ENCODE measurements around the gene ATPAF1. TPM values are rescaled to one million over a fixed set of nuclear protein-coding genes. Genes with fewer than 3 reads are reported as not detected.

Gene ATPAF1
- total and polyA plus RNA-seq, 9 of the 15 experiments (the other 6 are each of a cell fraction or from before 2014, with no cell fraction given): 6.3 to 56.2 (median 27.4) TPM

DNA sequence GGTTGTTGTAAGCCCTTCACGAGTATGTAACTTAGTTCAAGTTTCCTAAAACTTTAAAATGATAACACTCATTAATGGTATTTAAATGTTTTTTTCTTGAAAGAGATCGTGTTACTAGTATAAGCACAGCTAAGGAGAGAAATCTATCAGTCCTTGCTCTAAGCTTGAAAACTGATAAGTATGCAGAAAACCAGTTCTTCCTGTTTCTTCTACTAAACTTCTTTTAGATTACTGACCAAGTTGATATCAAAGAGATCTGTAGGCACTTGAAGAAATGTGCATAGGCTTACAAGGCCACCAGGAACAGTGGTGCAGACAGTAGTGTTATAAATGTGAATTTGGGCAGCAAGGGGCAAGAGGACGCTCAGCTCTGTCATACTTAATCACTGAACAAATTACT lies 46.8 kb upstream of the ATPAF1 start (continued):
- TF ChIP-seq, protein P1, sequence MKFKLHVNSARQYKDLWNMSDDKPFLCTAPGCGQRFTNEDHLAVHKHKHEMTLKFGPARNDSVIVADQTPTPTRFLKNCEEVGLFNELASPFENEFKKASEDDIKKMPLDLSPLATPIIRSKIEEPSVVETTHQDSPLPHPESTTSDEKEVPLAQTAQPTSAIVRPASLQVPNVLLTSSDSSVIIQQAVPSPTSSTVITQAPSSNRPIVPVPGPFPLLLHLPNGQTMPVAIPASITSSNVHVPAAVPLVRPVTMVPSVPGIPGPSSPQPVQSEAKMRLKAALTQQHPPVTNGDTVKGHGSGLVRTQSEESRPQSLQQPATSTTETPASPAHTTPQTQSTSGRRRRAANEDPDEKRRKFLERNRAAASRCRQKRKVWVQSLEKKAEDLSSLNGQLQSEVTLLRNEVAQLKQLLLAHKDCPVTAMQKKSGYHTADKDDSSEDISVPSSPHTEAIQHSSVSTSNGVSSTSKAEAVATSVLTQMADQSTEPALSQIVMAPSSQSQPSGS (CRISPR knock-in tag; IDR thresholded peaks at IDR 0.05): no peak
- TF ChIP-seq MAZ (CRISPR knock-in tag; conservative IDR thresholded peaks at IDR 0.05 in 1 of 2, IDR thresholded peaks at IDR 0.05 in 1 of 2) (no peak), NCOA1 (IDR thresholded peaks at IDR 0.05; ENCODE audit: low read depth) (no peak), NR2F6 (CRISPR knock-in tag; IDR thresholded peaks at IDR 0.05) (no peak), TCF7L2 (IDR thresholded peaks at IDR 0.05; ENCODE audit: low read depth, low read length) (no peak)

DNA sequence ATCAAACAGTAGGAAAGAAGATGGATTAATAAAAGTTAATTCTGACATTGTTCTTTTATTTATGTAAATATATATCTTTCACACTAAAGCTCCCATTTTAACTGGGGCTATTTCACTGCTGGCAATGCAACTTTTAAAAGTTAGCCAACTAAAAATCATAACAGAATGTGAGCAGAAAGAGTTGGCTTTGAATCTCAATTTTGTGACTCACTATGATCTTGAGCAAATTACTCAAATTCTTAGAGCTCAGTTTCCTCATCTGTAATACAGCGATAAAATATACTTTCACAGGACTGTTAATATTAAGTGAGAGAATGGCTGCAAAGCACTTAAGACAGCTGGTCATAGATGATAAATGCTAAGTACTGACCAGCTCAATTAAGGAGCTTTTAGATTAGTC lies 40.0 kb upstream of the ATPAF1 start:
- 97% methylated on average over 1 of the region's 1 CpG for WGBS (ENCODE audit: insufficient coverage, low coverage, missing lambda C conversion rate)
- Histone ChIP-seq H3K27me3 (ENCODE audit: control insufficient read depth in 2 of 2, insufficient read depth in 2 of 2, low read length in 2 of 2) (no peaks in the 10 kb centered on the region), H3K4me3 (no peak overlapping the region), H3K9me3 (replicated peaks; ENCODE audit: control insufficient read depth, insufficient read depth, low read depth, low read length) (no peaks in the 10 kb centered on the region), H3K27ac (ENCODE audit: extremely low read depth, low read depth, low read length) (no peak overlapping the region), H3K9ac (ENCODE audit: insufficient read depth in 1 of 2, low read depth in 2 of 2, low read length in 2 of 2) (no peak overlapping the region), H3K4me1 (replicated peaks in 1 of 2; ENCODE audit: control insufficient read depth in 2 of 2, insufficient read depth in 2 of 2, low read length in 2 of 2) (no peaks in the 10 kb centered on the region), H2AFZ (ENCODE audit: low read depth, low read length) (no peak overlapping the region), H4K20me1 (replicated peaks; ENCODE audit: control insufficient read depth, insufficient read depth, low read length) (no peaks in the 10 kb centered on the region), H3K36me3 (ENCODE audit: control insufficient read depth, insufficient read depth, low read length) (peaks cover 84% of the 10 kb centered on the region), H3K9me1 (ENCODE audit: control insufficient read depth, insufficient read depth, low read length) (no peaks in the 10 kb centered on the region), H3K4me2 (ENCODE audit: insufficient read depth, low read length) (no peak overlapping the region), H3K79me2 (ENCODE audit: control insufficient read depth, insufficient read depth, low read length) (0 out of 3 replicates have a peak, but pooled peaks cover 5% of the 10 kb centered on the region)
- FAIRE-seq: no peak
- intact Hi-C loops (cut with micrococcal nuclease) (no loop called here), in situ Hi-C loops (cut with MboI) (no loop called here)
- BruUV-seq (replicated peaks): no TSS peak
- ChIA-PET CTCF (ENCODE audit: low intra/inter-chr PET ratio) (no interaction called here), POLR2A (interaction anchor here (0.6 to 3.2 kb wide), 4 partner anchors 9 to 120 kb away, joined by 3 to 20 read pairs (median 6); no protein-coding TSS in a partner anchor)
- TF ChIP-seq NCOA1 (IDR thresholded peaks at IDR 0.05; ENCODE audit: low read depth): no peak
- TF ChIP-seq, protein P2, sequence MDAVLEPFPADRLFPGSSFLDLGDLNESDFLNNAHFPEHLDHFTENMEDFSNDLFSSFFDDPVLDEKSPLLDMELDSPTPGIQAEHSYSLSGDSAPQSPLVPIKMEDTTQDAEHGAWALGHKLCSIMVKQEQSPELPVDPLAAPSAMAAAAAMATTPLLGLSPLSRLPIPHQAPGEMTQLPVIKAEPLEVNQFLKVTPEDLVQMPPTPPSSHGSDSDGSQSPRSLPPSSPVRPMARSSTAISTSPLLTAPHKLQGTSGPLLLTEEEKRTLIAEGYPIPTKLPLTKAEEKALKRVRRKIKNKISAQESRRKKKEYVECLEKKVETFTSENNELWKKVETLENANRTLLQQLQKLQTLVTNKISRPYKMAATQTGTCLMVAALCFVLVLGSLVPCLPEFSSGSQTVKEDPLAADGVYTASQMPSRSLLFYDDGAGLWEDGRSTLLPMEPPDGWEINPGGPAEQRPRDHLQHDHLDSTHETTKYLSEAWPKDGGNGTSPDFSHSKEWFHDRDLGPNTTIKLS (IDR thresholded peaks at IDR 0.05; ENCODE audit: borderline replicate concordance, low read depth): no peak
- TF ChIP-seq ZNF23 (CRISPR knock-in tag; IDR thresholded peaks at IDR 0.05): no peak
- no peak for TF ChIP-seq CCAR2 (IDR thresholded peaks at IDR 0.05; ENCODE audit: low read depth, low read length)
- TF ChIP-seq, protein P3, sequence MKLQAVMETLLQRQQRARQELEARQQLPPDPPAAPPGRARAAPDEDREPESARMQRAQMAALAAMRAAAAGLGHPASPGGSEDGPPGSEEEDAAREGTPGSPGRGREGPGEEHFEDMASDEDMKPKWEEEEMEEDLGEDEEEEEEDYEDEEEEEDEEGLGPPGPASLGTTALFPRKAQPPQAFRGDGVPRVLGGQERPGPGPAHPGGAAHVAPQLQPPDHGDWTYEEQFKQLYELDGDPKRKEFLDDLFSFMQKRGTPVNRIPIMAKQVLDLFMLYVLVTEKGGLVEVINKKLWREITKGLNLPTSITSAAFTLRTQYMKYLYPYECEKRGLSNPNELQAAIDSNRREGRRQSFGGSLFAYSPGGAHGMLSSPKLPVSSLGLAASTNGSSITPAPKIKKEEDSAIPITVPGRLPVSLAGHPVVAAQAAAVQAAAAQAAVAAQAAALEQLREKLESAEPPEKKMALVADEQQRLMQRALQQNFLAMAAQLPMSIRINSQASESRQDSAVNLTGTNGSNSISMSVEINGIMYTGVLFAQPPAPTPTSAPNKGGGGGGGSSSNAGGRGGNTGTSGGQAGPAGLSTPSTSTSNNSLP (IDR thresholded peaks at IDR 0.05; ENCODE audit: borderline replicate concordance, low read depth, low read length): no peak
- no peak for TF ChIP-seq ZNF124 (CRISPR knock-in tag; IDR thresholded peaks at IDR 0.05)
- no peak for TF ChIP-seq BACH1 (tag; IDR thresholded peaks at IDR 0.05)
- TF ChIP-seq, protein P4, sequence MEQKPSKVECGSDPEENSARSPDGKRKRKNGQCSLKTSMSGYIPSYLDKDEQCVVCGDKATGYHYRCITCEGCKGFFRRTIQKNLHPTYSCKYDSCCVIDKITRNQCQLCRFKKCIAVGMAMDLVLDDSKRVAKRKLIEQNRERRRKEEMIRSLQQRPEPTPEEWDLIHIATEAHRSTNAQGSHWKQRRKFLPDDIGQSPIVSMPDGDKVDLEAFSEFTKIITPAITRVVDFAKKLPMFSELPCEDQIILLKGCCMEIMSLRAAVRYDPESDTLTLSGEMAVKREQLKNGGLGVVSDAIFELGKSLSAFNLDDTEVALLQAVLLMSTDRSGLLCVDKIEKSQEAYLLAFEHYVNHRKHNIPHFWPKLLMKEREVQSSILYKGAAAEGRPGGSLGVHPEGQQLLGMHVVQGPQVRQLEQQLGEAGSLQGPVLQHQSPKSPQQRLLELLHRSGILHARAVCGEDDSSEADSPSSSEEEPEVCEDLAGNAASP (IDR thresholded peaks at IDR 0.05): no peak
- no peak for DNase-seq (ENCODE audit: extremely low read depth in 1 of 4, low spot score in 3 of 4)
- no peak for ATAC-seq

All from K562 (cell line).